ENCODE results near the gene MAS1L.

The MAS1L gene

DNA sequence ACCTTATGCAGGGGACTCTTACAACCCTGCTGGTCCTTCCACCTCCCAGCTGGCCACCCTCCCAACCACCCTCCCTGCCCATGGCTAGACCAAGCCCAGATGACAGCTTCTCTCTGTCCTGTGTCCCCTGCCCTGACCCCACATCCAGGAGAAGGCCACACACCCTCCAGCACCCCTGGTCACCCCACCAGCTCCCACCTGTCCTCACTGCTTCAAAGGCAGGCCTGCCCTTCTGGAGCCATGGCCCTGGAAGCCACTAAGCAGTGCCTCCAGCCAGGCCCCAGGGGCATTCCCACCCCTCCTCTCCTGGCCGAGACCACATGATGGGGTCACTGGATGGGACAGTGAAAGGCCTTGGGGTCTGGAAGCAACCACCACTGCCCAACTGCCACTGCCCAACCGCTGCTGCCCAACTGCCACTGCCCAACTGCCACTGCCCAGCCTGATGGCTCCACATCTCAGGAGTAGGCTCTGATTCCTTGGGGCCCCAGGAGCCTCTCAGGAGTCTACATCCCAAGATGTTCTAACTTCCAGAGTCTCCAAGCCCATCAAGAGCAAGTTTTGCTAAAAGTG lies 41.3 kb upstream of the MAS1L start:
- TF ChIP-seq KLF9 (tag by site-specific recombination; IDR thresholded peaks at IDR 0.05; ENCODE audit: low read depth), result no peak
- TF ChIP-seq, protein P1, sequence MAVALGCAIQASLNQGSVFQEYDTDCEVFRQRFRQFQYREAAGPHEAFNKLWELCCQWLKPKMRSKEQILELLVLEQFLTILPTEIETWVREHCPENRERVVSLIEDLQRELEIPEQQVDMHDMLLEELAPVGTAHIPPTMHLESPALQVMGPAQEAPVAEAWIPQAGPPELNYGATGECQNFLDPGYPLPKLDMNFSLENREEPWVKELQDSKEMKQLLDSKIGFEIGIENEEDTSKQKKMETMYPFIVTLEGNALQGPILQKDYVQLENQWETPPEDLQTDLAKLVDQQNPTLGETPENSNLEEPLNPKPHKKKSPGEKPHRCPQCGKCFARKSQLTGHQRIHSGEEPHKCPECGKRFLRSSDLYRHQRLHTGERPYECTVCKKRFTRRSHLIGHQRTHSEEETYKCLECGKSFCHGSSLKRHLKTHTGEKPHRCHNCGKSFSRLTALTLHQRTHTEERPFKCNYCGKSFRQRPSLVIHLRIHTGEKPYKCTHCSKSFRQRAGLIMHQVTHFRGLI (tag by site-specific recombination; IDR thresholded peaks at IDR 0.05), result peak; percentile 22; the same call in 1 of the 2 replicates
- Histone ChIP-seq H3K36me3 (ENCODE audit: control insufficient read depth in 2 of 2, insufficient read depth in 1 of 2, low read length in 2 of 2) (no peaks in the 10 kb centered on the region), H3K9me3 (ENCODE audit: control insufficient read depth, insufficient read depth, low read depth, low read length) (no peaks in the 10 kb centered on the region), H3K4me3 (ENCODE audit: low read depth, low read length) (no peak overlapping the region), H3K4me1 (ENCODE audit: control insufficient read depth, insufficient read depth, low read length) (no peaks in the 10 kb centered on the region), H3K27ac (ENCODE audit: extremely low read depth, low read depth, low read length) (no peak overlapping the region)
- ChIA-PET POLR2A (interaction anchor here (0.6 kb wide), 1 partner anchor 68 kb away, joined by 5 read pairs; no protein-coding TSS in a partner anchor), CTCF (no interaction called here)

- CTCF ChIA-PET, result no interaction called here
- Histone ChIP-seq H3K36me3 (ENCODE audit: control insufficient read depth in 2 of 2, insufficient read depth in 1 of 2, low read length in 2 of 2) (no peaks in the 10 kb centered on the region), H3K9me3 (ENCODE audit: control insufficient read depth, insufficient read depth, low read depth, low read length) (no peaks in the 10 kb centered on the region), H3K4me3 (ENCODE audit: low read depth, low read length) (no peak overlapping the region), H3K4me1 (ENCODE audit: control insufficient read depth, insufficient read depth, low read length) (no peaks in the 10 kb centered on the region), H3K27ac (ENCODE audit: extremely low read depth, low read depth, low read length) (no peak overlapping the region)
- TF ChIP-seq ZNF248 (tag by site-specific recombination; IDR thresholded peaks at IDR 0.05), result no peak
- TF ChIP-seq, protein P2, sequence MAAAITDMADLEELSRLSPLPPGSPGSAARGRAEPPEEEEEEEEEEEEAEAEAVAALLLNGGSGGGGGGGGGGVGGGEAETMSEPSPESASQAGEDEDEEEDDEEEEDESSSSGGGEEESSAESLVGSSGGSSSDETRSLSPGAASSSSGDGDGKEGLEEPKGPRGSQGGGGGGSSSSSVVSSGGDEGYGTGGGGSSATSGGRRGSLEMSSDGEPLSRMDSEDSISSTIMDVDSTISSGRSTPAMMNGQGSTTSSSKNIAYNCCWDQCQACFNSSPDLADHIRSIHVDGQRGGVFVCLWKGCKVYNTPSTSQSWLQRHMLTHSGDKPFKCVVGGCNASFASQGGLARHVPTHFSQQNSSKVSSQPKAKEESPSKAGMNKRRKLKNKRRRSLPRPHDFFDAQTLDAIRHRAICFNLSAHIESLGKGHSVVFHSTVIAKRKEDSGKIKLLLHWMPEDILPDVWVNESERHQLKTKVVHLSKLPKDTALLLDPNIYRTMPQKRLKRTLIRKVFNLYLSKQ (tag by site-specific recombination; IDR thresholded peaks at IDR 0.05; ENCODE audit: borderline replicate concordance), result no peak
- TF ChIP-seq ZNF37A (tag by site-specific recombination; IDR thresholded peaks at IDR 0.05), result no peak
- no peak for TF ChIP-seq ZNF548 (tag by site-specific recombination; IDR thresholded peaks at IDR 0.05)
- TF ChIP-seq ZNF404 (tag by site-specific recombination; IDR thresholded peaks at IDR 0.05), result no peak
- no peak for TF ChIP-seq ZNF114 (tag by site-specific recombination; IDR thresholded peaks at IDR 0.05)
- TF ChIP-seq ZSCAN16 (tag by site-specific recombination; IDR thresholded peaks at IDR 0.05), result no peak
- TF ChIP-seq ZNF660 (tag by site-specific recombination; IDR thresholded peaks at IDR 0.05), result no peak
- no peak for TF ChIP-seq SP3 (tag by site-specific recombination; IDR thresholded peaks at IDR 0.05)
- TF ChIP-seq ZNF366 (tag by site-specific recombination; conservative IDR thresholded peaks at IDR 0.05), result no peak
- TF ChIP-seq ZNF701 (tag by site-specific recombination; IDR thresholded peaks at IDR 0.05), result no peak
- no peak for TF ChIP-seq ZNF549 (tag by site-specific recombination; IDR thresholded peaks at IDR 0.05)
- TF ChIP-seq ZBTB44 (tag by site-specific recombination; IDR thresholded peaks at IDR 0.05), result no peak
- TF ChIP-seq KLF17 (tag by site-specific recombination; IDR thresholded peaks at IDR 0.05), result no peak
- TF ChIP-seq ZNF280C (tag by site-specific recombination; IDR thresholded peaks at IDR 0.05), result no peak
- TF ChIP-seq EGR2 (tag by site-specific recombination; IDR thresholded peaks at IDR 0.05; ENCODE audit: low read depth), result no peak
- POLR2A ChIA-PET, result no interaction called here
These were observed 40.7 kb upstream of the MAS1L start for GRCh38 chr6:29528300-29528931.
